WTC11 (cell line): ENCODE measurements around the gene VCPKMT. TPM values are rescaled to one million over a fixed set of nuclear protein-coding genes. Genes with fewer than 3 reads are reported as not detected.

Experiments used
- ATAC-seq: fragments of 200-7000 bp; cut with Tn5 transposase; 2 replicates; pipeline ENCODE4 v1.10.0; 2021; ENCODE audit warnings: mild to moderate bottlenecking, moderate library complexity
- CTCF ChIA-PET: fragments of 300-600 bp; sonication (Branson Sonifier 250); formaldehyde crosslinking; loops from one replicate; lab custom pipeline; 2021; ENCODE audit warnings: antibody characterized with exemption; lab: Charles Lee
- POLR2A ChIA-PET: fragments of 350-600 bp; sonication (Branson Sonifier 250); formaldehyde crosslinking; loops from one replicate; lab custom pipeline; 2021; ENCODE audit warnings: antibody characterized with exemption; lab: Charles Lee
- DNase-seq: peaks from one replicate; pipeline ENCODE4 v3.0.0; 2021; ENCODE audit warnings: low spot score
- H3K27ac Mint-ChIP-seq: 2 replicates; pipeline ENCODE4 v1.8.0; 2021; ENCODE audit warnings: mixed read lengths
- H3K27me3 Mint-ChIP-seq: 2 replicates; pipeline ENCODE4 v1.8.0; 2021; ENCODE audit warnings: low read depth, mild to moderate bottlenecking, moderate library complexity, mixed read lengths
- H3K36me3 Mint-ChIP-seq: 2 replicates; pipeline ENCODE4 v1.8.0; 2021; ENCODE audit warnings: mixed read lengths
- H3K4me1 Mint-ChIP-seq: 2 replicates; pipeline ENCODE4 v1.8.0; 2022; ENCODE audit warnings: mixed read lengths
- H3K4me3 Mint-ChIP-seq: 2 replicates; pipeline ENCODE4 v1.8.0; 2021; ENCODE audit warnings: mild to moderate bottlenecking, moderate library complexity, mixed read lengths
- H3K9me3 Mint-ChIP-seq: 2 replicates; pipeline ENCODE4 v1.8.0; 2021; ENCODE audit warnings: mixed read lengths
- AFF4 ChIP-seq: sonication (generic); formaldehyde crosslinking; IDR thresholded peaks from 2 replicates; pipeline ENCODE4 v1.8.1; 2023; ENCODE audit warnings: mild to moderate bottlenecking, missing genetic modification reagents, borderline replicate concordance
- ATF2 ChIP-seq: sonication (generic); formaldehyde crosslinking; IDR thresholded peaks from 2 replicates; pipeline ENCODE4 v1.8.1; 2022; ENCODE audit warnings: low read depth, missing genetic modification reagents, borderline replicate concordance
- ESRRA ChIP-seq: sonication (generic); formaldehyde crosslinking; IDR thresholded peaks from 2 replicates; pipeline ENCODE4 v1.8.1; 2022; ENCODE audit warnings: mild to moderate bottlenecking, missing genetic modification reagents, borderline replicate concordance
- ETV6 ChIP-seq: sonication (generic); formaldehyde crosslinking; IDR thresholded peaks from 2 replicates; pipeline ENCODE4 v1.8.1; 2022; ENCODE audit warnings: mild to moderate bottlenecking, missing genetic modification reagents
- FOXP4 ChIP-seq: sonication (generic); formaldehyde crosslinking; IDR thresholded peaks from 2 replicates; pipeline ENCODE4 v1.8.0; 2022; ENCODE audit warnings: mild to moderate bottlenecking, missing genetic modification reagents
- GTF2I ChIP-seq: fragments of 250-450 bp; sonication (Bioruptor Pico); conservative IDR thresholded peaks from 2 replicates; pipeline ENCODE4 v1.4.0; 2021; ENCODE audit warnings: mild to moderate bottlenecking
- KAT7 ChIP-seq: sonication (generic); formaldehyde crosslinking; IDR thresholded peaks from 2 replicates; pipeline ENCODE4 v1.8.1; 2023; ENCODE audit warnings: missing genetic modification reagents, mild to moderate bottlenecking, borderline replicate concordance
- NR1H2 ChIP-seq: sonication (generic); formaldehyde crosslinking; IDR thresholded peaks from 2 replicates; pipeline ENCODE4 v1.9.0; 2021; ENCODE audit warnings: mild to moderate bottlenecking, moderate library complexity, missing genetic modification reagents
- NR2C2 ChIP-seq: sonication (generic); formaldehyde crosslinking; IDR thresholded peaks from 2 replicates; pipeline ENCODE4 v1.8.0; 2022; ENCODE audit warnings: mild to moderate bottlenecking, missing genetic modification reagents
- OVOL2 ChIP-seq: fragments of 250-450 bp; sonication (Bioruptor Pico); IDR thresholded peaks from 2 replicates; pipeline ENCODE4 v1.9.0; 2021; ENCODE audit warnings: mild to moderate bottlenecking, borderline replicate concordance
- SP1 ChIP-seq: sonication (generic); formaldehyde crosslinking; conservative IDR thresholded peaks from 2 replicates; pipeline ENCODE4 v1.8.1; 2022; ENCODE audit warnings: missing genetic modification reagents
- ZBTB21 ChIP-seq: sonication (generic); formaldehyde crosslinking; IDR thresholded peaks from 2 replicates; pipeline ENCODE4 v1.8.1; 2023; ENCODE audit warnings: mild to moderate bottlenecking, missing genetic modification reagents, borderline replicate concordance
- ZNF232 ChIP-seq: sonication (generic); formaldehyde crosslinking; IDR thresholded peaks from 2 replicates; pipeline ENCODE4 v1.8.0; 2022; ENCODE audit warnings: mild to moderate bottlenecking, missing genetic modification reagents
- ZNF263 ChIP-seq: sonication (generic); formaldehyde crosslinking; IDR thresholded peaks from 2 replicates; pipeline ENCODE4 v1.8.1; 2022; ENCODE audit warnings: low read depth, mild to moderate bottlenecking, moderate library complexity, missing genetic modification reagents
- ZNF423 ChIP-seq: fragments of 250-450 bp; sonication (Bioruptor Pico); IDR thresholded peaks from 2 replicates; pipeline ENCODE4 v2.1.2; 2022; ENCODE audit warnings: mild to moderate bottlenecking, moderate library complexity
- total RNA-seq: library from RNA; stranded (reverse); gene quantifications from 3 replicates; pipeline ENCODE4 v1.2.3, GENCODE V29; 2021
- TF ChIP-seq, protein P1 (sequence below): sonication (generic); formaldehyde crosslinking; IDR thresholded peaks from 2 replicates; pipeline ENCODE4 v1.8.0; 2022; ENCODE audit warnings: mild to moderate bottlenecking, missing genetic modification reagents
- TF ChIP-seq, protein P2 (sequence below): sonication (generic); formaldehyde crosslinking; IDR thresholded peaks from 2 replicates; pipeline ENCODE4 v1.8.1; 2022; ENCODE audit warnings: mild to moderate bottlenecking, missing genetic modification reagents, moderate library complexity, borderline replicate concordance
- TF ChIP-seq, protein P3 (sequence below): sonication (generic); formaldehyde crosslinking; IDR thresholded peaks from 2 replicates; pipeline ENCODE4 v1.8.0; 2022; ENCODE audit warnings: missing genetic modification reagents
- TF ChIP-seq, protein P4 (sequence below): sonication (generic); formaldehyde crosslinking; IDR thresholded peaks from 2 replicates; pipeline ENCODE4 v1.8.0; 2022; ENCODE audit warnings: mild to moderate bottlenecking, missing genetic modification reagents

Gene VCPKMT
- total RNA-seq, 1 experiment from 2014 or later, result 11.5 TPM

- DNase-seq (no peak), ATAC-seq (no peak)
- Mint-ChIP-seq H3K4me3 (no peak overlapping the region), H3K4me1 (peaks cover 23% of the 10 kb centered on the region)
- POLR2A ChIA-PET, result no interaction called here
- TF ChIP-seq ATF2 (CRISPR knock-in tag) (no peak), KAT7 (CRISPR knock-in tag) (no peak), NR1H2 (no peak), ESRRA (no peak), ZNF423 (CRISPR knock-in tag) (no peak), ETV6 (CRISPR knock-in tag) (no peak), ZNF232 (CRISPR knock-in tag) (no peak), AFF4 (CRISPR knock-in tag) (no peak), NR2C2 (CRISPR knock-in tag) (no peak), ZNF263 (CRISPR knock-in tag) (no peak), FOXP4 (CRISPR knock-in tag) (no peak), OVOL2 (no peak), SP1 (CRISPR knock-in tag) (no peak), GTF2I (CRISPR knock-in tag) (no peak), ZBTB21 (no peak)
- TF ChIP-seq, protein P1, sequence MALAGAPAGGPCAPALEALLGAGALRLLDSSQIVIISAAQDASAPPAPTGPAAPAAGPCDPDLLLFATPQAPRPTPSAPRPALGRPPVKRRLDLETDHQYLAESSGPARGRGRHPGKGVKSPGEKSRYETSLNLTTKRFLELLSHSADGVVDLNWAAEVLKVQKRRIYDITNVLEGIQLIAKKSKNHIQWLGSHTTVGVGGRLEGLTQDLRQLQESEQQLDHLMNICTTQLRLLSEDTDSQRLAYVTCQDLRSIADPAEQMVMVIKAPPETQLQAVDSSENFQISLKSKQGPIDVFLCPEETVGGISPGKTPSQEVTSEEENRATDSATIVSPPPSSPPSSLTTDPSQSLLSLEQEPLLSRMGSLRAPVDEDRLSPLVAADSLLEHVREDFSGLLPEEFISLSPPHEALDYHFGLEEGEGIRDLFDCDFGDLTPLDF (CRISPR knock-in tag), result no peak
- TF ChIP-seq, protein P2, sequence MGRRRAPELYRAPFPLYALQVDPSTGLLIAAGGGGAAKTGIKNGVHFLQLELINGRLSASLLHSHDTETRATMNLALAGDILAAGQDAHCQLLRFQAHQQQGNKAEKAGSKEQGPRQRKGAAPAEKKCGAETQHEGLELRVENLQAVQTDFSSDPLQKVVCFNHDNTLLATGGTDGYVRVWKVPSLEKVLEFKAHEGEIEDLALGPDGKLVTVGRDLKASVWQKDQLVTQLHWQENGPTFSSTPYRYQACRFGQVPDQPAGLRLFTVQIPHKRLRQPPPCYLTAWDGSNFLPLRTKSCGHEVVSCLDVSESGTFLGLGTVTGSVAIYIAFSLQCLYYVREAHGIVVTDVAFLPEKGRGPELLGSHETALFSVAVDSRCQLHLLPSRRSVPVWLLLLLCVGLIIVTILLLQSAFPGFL (CRISPR knock-in tag), result no peak
- TF ChIP-seq, protein P3, sequence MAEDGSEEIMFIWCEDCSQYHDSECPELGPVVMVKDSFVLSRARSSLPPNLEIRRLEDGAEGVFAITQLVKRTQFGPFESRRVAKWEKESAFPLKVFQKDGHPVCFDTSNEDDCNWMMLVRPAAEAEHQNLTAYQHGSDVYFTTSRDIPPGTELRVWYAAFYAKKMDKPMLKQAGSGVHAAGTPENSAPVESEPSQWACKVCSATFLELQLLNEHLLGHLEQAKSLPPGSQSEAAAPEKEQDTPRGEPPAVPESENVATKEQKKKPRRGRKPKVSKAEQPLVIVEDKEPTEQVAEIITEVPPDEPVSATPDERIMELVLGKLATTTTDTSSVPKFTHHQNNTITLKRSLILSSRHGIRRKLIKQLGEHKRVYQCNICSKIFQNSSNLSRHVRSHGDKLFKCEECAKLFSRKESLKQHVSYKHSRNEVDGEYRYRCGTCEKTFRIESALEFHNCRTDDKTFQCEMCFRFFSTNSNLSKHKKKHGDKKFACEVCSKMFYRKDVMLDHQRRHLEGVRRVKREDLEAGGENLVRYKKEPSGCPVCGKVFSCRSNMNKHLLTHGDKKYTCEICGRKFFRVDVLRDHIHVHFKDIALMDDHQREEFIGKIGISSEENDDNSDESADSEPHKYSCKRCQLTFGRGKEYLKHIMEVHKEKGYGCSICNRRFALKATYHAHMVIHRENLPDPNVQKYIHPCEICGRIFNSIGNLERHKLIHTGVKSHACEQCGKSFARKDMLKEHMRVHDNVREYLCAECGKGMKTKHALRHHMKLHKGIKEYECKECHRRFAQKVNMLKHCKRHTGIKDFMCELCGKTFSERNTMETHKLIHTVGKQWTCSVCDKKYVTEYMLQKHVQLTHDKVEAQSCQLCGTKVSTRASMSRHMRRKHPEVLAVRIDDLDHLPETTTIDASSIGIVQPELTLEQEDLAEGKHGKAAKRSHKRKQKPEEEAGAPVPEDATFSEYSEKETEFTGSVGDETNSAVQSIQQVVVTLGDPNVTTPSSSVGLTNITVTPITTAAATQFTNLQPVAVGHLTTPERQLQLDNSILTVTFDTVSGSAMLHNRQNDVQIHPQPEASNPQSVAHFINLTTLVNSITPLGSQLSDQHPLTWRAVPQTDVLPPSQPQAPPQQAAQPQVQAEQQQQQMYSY (CRISPR knock-in tag), result no peak
- TF ChIP-seq, protein P4, sequence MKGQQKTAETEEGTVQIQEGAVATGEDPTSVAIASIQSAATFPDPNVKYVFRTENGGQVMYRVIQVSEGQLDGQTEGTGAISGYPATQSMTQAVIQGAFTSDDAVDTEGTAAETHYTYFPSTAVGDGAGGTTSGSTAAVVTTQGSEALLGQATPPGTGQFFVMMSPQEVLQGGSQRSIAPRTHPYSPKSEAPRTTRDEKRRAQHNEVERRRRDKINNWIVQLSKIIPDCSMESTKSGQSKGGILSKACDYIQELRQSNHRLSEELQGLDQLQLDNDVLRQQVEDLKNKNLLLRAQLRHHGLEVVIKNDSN (CRISPR knock-in tag), result no peak
- TF ChIP-seq, all 79 proteins: peak for 0
- no peaks in the 10 kb centered on the region for H3K27me3 Mint-ChIP-seq
- no peaks in the 10 kb centered on the region for H3K9me3 Mint-ChIP-seq
- CTCF ChIA-PET, result interaction anchor here (0.6 to 4.4 kb wide), 3 partner anchors 243 to 517 kb away, joined by 6 to 33 read pairs (median 13); partner anchors contain the start of gene NEMF
- peaks cover 26% of the 10 kb centered on the region for H3K36me3 Mint-ChIP-seq
- peak overlapping the region; percentile 8; the same call in 1 of the 2 replicates for H3K27ac Mint-ChIP-seq
Observed at GRCh38 chr14:50106178-50106577, 10.2 kb downstream of the VCPKMT start.
